ENCODE results near the gene FRMD4A.
A peak's percentile ranks its signal among the peaks of the same experiment; 100 is the strongest.

Gene FRMD4A

DNA sequence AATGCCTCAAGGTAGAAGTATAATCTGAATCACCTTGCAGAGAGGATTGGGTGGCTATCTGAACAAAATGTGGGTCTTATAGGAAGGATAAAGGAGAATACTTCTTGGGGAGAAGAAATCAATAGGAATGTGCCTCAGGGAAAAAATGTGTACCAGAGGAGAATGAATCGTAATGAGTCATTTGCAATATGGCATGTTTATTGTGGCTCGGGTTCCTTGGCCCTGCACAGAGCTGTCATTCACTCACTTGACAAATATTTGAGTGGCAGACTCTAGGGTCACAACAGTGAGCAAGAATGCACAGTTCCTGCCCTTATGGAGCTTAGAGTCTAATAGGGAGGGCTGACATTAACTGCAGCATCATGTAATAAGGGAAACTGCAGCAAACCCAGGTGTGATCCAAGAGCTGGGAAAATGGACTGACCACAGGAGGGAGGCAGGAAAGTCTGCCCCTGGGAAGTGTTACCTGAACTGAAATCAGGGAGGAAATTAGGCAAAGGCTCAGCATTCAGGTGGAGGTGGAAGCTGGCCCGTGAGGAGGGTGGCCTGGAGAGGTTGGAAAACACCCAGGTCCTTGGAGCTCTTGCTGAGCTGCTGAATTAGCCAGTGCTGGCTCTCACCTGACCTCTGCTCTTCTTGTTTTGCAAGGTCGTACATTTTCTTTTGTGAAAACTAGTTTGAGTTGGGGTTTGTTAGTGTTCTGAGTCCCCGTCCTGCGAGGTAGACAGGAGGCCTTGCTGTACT is 203.9 kb downstream of the FRMD4A start:
- Mint-ChIP-seq H3K4me3 (no peak overlapping the region), H3K27me3 (no peaks in the 10 kb centered on the region), H3K9me3 (no peaks in the 10 kb centered on the region), H3K27ac (no peak overlapping the region), H3K4me1 (no peaks in the 10 kb centered on the region), H3K36me3 (ENCODE audit: low read depth) (no peaks in the 10 kb centered on the region)
- DNase-seq (no peak), ATAC-seq (no peak)

- no peak for ATAC-seq
- H3K36me3 Mint-ChIP-seq (ENCODE audit: low read depth): no peaks in the 10 kb centered on the region
Measured at GRCh38 chr10:14125564-14125963, 205.2 kb downstream of the FRMD4A start.

DNA sequence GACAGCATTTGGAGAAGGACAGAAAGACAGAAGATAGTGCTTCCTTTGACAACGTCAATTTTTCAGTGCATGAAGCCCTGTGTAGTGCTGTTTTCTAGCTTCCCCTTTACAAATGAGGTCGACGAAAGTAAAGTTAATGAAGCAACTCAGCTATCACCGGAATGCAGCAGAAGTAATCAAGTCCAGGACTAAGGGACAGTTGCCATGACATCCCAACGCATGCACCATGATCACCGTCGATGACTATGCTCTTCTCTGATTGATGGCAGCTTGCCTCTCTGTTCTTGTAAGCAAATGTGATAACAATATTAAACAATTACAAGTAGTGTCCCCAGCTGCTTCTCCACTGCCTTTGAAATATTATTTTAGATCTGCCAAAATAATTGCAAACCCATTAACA is 205.8 kb downstream of the FRMD4A start:
- Mint-ChIP-seq H3K4me1 (no peaks in the 10 kb centered on the region), H3K27ac (no peak overlapping the region), H3K9me3 (no peaks in the 10 kb centered on the region), H3K27me3 (no peaks in the 10 kb centered on the region), H3K36me3 (ENCODE audit: low read depth) (no peaks in the 10 kb centered on the region), H3K4me3 (no peak overlapping the region)
- ATAC-seq (no peak), DNase-seq (no peak)

More at GRCh38 chr10:14125564-14125963, 205.2 kb downstream of the FRMD4A start:
- H3K9me3 Mint-ChIP-seq: no peaks in the 10 kb centered on the region
- H3K4me3 Mint-ChIP-seq: no peak overlapping the region
- no peak overlapping the region for H3K27ac Mint-ChIP-seq
- H3K4me1 Mint-ChIP-seq: no peaks in the 10 kb centered on the region
- H3K27me3 Mint-ChIP-seq: no peaks in the 10 kb centered on the region
- no peak for DNase-seq

- H3K9me3 Mint-ChIP-seq: no peaks in the 10 kb centered on the region
- no peak for DNase-seq
- no peak overlapping the region for H3K4me3 Mint-ChIP-seq
- no peak overlapping the region for H3K27ac Mint-ChIP-seq
- no peaks in the 10 kb centered on the region for H3K27me3 Mint-ChIP-seq
- no peaks in the 10 kb centered on the region for H3K36me3 Mint-ChIP-seq (ENCODE audit: low read depth)
- no peaks in the 10 kb centered on the region for H3K4me1 Mint-ChIP-seq
- ATAC-seq: no peak
Measured at GRCh38 chr10:14123139-14123538, 207.6 kb downstream of the FRMD4A start.

DNA sequence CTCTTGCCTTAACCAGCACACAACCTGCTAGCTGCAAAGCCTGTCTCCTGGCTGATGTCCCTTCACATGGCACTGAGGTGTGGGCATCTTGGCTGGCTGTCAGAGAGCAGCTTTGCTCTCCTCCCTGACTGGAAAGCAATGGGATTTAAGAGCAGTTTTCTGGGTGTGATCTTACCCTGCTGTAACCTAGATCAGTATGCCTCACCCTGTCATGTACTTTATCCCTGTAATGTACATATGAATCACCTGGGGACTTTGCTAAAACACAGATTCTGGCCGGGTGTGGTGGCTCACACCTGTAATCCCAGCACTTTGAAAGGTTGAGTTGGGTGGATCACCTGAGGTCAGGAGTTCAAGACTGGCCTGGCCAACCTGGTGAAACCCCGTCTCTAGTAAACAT is 209.9 kb downstream of the FRMD4A start:
- no peak for DNase-seq
- H3K4me3 Mint-ChIP-seq: no peak overlapping the region
- ATAC-seq: no peak
- no peaks in the 10 kb centered on the region for H3K36me3 Mint-ChIP-seq (ENCODE audit: low read depth)
- H3K9me3 Mint-ChIP-seq: no peaks in the 10 kb centered on the region
- H3K27ac Mint-ChIP-seq: no peak overlapping the region
- no peaks in the 10 kb centered on the region for H3K4me1 Mint-ChIP-seq
- H3K27me3 Mint-ChIP-seq: no peaks in the 10 kb centered on the region

DNA sequence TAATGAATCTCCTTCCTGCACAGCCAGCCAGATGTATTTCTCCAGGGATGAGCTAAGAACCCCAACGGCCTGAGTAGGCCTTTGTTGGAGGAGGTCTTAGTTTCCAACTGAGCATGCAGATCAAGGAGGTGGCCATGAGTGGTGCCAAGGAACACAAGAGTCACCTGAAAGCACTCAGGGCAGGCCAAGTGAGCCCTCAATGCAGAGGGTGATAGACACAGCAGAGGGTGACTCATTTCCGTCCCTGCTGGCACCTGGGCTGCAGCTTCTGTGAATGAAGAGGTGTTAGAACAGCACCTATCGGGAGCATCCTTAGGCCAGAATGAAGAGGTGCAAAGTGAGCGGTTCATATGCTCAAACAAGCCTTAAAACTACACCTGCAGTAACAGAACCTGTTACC is 211.8 kb downstream of the FRMD4A start:
- H3K27ac Mint-ChIP-seq: no peak overlapping the region
- H3K4me3 Mint-ChIP-seq: no peak overlapping the region
- ATAC-seq (peak; percentile 36), DNase-seq (no peak)
- H3K9me3 Mint-ChIP-seq: no peaks in the 10 kb centered on the region
- no peaks in the 10 kb centered on the region for H3K4me1 Mint-ChIP-seq
- H3K36me3 Mint-ChIP-seq (ENCODE audit: low read depth): no peaks in the 10 kb centered on the region
- H3K27me3 Mint-ChIP-seq: no peaks in the 10 kb centered on the region

- Mint-ChIP-seq H3K36me3 (ENCODE audit: low read depth) (no peaks in the 10 kb centered on the region), H3K27ac (no peak overlapping the region), H3K4me1 (no peaks in the 10 kb centered on the region), H3K9me3 (no peaks in the 10 kb centered on the region), H3K4me3 (no peak overlapping the region), H3K27me3 (no peaks in the 10 kb centered on the region)
- DNase-seq (no peak), ATAC-seq (no peak)
Measured at GRCh38 chr10:14116837-14117236, 213.9 kb downstream of the FRMD4A start.

DNA sequence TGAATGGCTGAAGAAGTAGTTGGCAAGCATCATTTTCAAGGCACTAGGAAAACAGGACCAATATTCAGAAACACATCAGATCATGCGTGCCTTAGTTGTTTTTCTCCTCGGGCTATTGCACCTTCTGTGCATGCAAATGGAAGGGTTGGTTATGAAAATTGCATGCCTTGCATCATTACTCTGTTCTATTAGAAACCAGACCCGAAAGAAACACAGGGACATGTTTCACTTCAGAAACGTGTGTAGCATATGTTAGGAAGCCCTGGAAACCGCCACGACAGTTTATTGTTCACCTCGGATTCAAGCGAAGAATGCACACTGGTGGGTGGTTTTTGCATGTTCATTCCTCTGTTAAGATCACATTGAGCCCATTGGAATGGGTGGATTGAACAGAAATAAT is 214.7 kb downstream of the FRMD4A start:
- H3K9me3 Mint-ChIP-seq: no peaks in the 10 kb centered on the region
- ATAC-seq: no peak
- H3K27ac Mint-ChIP-seq: no peak overlapping the region
- no peaks in the 10 kb centered on the region for H3K27me3 Mint-ChIP-seq
- no peak overlapping the region for H3K4me3 Mint-ChIP-seq
- H3K4me1 Mint-ChIP-seq: no peaks in the 10 kb centered on the region
- H3K36me3 Mint-ChIP-seq (ENCODE audit: low read depth): no peaks in the 10 kb centered on the region
- no peak for DNase-seq

- DNase-seq (no peak), ATAC-seq (no peak)
- H3K4me3 Mint-ChIP-seq: no peak overlapping the region
- H3K4me1 Mint-ChIP-seq: no peaks in the 10 kb centered on the region
- no peaks in the 10 kb centered on the region for H3K36me3 Mint-ChIP-seq (ENCODE audit: low read depth)
- no peaks in the 10 kb centered on the region for H3K27me3 Mint-ChIP-seq
- no peaks in the 10 kb centered on the region for H3K9me3 Mint-ChIP-seq
- H3K27ac Mint-ChIP-seq: no peak overlapping the region
Measured at GRCh38 chr10:14114791-14115190, 215.9 kb downstream of the FRMD4A start.

GRCh38 chr10:14112056-14112455 is 218.7 kb downstream of the FRMD4A start:
- Mint-ChIP-seq H3K27me3 (peaks cover 8% of the 10 kb centered on the region), H3K36me3 (ENCODE audit: low read depth) (no peaks in the 10 kb centered on the region), H3K4me3 (no peak overlapping the region), H3K4me1 (no peaks in the 10 kb centered on the region), H3K9me3 (peaks cover under 1% of the 10 kb centered on the region), H3K27ac (no peak overlapping the region)
- ATAC-seq (no peak), DNase-seq (no peak)

DNA sequence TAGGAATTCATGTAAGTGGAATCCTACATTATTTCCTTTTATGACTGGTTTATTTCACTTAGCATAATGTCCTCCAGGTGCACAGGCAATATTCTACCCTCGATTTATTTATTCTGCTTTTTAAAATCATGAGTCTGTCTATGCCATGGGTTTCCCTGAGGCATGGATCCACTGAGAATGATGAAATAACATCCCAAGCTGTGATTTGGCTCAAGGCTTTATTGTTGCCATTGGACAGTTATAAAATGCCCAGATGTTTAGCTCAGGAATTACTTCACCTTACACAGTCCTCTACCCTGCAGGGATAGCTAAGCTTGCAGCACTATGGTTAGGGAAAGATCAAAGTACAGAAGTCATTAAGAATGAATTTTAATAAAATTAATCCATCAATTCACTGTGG is 219.5 kb downstream of the FRMD4A start:
- Mint-ChIP-seq H3K4me3 (no peak overlapping the region), H3K4me1 (no peaks in the 10 kb centered on the region), H3K9me3 (peaks cover 8% of the 10 kb centered on the region), H3K27me3 (peaks cover 8% of the 10 kb centered on the region), H3K27ac (no peak overlapping the region), H3K36me3 (ENCODE audit: low read depth) (no peaks in the 10 kb centered on the region)
- no peak for ATAC-seq
- DNase-seq: no peak

GRCh38 chr10:14106828-14107227 is 223.9 kb downstream of the FRMD4A start:
- Mint-ChIP-seq H3K4me1 (no peaks in the 10 kb centered on the region), H3K36me3 (ENCODE audit: low read depth) (no peaks in the 10 kb centered on the region), H3K27me3 (peaks cover 8% of the 10 kb centered on the region), H3K27ac (no peak overlapping the region), H3K4me3 (no peak overlapping the region), H3K9me3 (peaks cover 22% of the 10 kb centered on the region)
- no peak for ATAC-seq
- no peak for DNase-seq

GRCh38 chr10:14102056-14102455 is 228.7 kb downstream of the FRMD4A start:
- peaks cover 22% of the 10 kb centered on the region for H3K9me3 Mint-ChIP-seq
- no peak for ATAC-seq
- no peak overlapping the region for H3K27ac Mint-ChIP-seq
- H3K27me3 Mint-ChIP-seq: peaks cover 2% of the 10 kb centered on the region
- no peak overlapping the region for H3K4me3 Mint-ChIP-seq
- H3K4me1 Mint-ChIP-seq: no peaks in the 10 kb centered on the region
- H3K36me3 Mint-ChIP-seq (ENCODE audit: low read depth): no peaks in the 10 kb centered on the region
- DNase-seq: no peak

DNA sequence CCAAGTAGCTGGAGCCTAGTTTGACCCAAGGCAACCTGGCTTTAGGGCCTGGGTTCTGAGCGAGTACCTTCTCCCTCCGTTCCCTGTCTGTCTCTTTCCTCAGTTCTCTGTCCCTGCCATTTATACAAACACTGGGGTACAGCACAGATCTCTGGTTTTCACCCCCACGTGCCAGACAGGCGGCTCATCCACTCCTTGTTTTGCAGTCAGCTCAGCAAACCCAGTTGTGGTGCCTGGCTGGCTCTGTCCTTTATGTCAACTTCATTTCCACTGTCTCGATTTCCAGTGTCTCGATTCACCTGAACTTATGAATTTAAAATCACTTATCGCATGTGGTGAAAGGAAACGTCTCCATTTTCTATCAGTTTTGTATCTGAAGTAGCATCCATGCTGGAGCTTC is 230.8 kb downstream of the FRMD4A start:
- Mint-ChIP-seq H3K4me3 (no peak overlapping the region), H3K36me3 (ENCODE audit: low read depth) (no peaks in the 10 kb centered on the region), H3K27me3 (peaks cover 2% of the 10 kb centered on the region), H3K9me3 (peaks cover 6% of the 10 kb centered on the region), H3K4me1 (no peaks in the 10 kb centered on the region), H3K27ac (no peak overlapping the region)
- DNase-seq (no peak), ATAC-seq (no peak)

DNA sequence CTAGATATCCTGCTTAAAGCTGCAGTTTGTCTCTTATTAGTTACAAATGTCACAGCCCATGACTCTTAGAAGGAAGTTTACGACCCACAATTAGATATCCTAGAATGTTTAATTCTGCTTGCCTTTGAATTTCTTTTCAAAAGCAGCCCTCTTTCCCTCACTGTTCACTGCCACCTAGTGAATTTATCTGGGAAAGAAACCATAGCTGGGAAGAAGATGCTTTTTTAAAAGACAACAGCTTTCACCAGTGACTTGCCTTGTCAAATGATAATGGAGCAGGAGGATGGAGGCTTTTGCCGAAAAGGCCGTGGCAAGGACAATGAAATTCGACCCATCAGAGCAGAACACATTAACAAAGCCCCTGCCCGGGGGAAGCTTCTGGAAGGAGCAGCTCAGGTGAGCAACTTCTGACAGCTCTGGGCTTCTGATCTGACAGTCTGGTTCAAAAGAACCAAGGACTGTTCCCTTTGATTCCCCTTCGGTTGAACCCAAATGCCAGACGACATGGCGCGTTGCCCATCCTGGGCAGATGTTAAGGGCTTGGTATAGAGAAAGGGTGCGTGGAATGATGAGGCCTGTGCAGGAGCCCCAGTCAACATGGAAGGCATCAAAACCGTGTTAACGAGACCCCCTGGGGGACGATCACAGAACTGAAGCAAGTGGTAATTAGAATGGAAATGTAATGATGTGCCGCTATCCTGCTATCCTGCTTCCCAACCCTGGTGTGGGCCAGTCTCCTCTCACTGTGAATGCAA is 236.8 kb downstream of the FRMD4A start:
- Mint-ChIP-seq H3K36me3 (ENCODE audit: low read depth) (no peaks in the 10 kb centered on the region), H3K4me3 (no peak overlapping the region), H3K27me3 (no peaks in the 10 kb centered on the region), H3K4me1 (no peaks in the 10 kb centered on the region), H3K9me3 (no peaks in the 10 kb centered on the region), H3K27ac (no peak overlapping the region)
- no peak for DNase-seq
- no peak for ATAC-seq
